ENCODE data around the gene LAMA3. TPM values are rescaled to one million over a fixed set of nuclear protein-coding genes. Genes with fewer than 3 reads are reported as not detected.

The LAMA3 gene
- total and polyA plus RNA-seq, 2 experiments from 2014 or later = 3.9 to 4.9 TPM

DNA sequence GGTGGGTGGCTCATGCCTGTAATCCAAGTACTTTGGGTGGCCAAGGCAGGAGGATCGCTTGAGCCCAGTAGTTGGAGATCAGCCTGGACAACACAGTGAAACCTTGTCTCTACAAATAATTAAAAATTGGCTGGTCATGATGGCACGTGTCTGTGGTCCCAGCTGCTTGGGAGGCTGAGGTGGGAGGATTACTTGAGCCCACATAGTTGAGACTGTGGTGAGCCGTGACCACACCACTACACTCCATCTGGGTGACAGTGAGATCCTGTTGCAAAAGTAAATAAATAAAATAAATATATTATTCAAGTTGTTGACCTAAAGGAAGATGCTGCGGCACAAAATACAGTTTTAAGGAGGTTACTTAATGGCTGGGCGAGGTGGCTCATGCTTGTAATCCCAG is 72.7 kb downstream of the LAMA3 start:
- Mint-ChIP-seq H3K9me3 (no peaks in the 10 kb centered on the region), H3K4me1 (peaks cover 6% of the 10 kb centered on the region; the same call in 2 of the 3 replicates), H3K27me3 (ENCODE audit: insufficient read depth, low read depth, poor library complexity) (peaks cover 3% of the 10 kb centered on the region), H3K36me3 (ENCODE audit: low read depth) (no peaks in the 10 kb centered on the region), H3K27ac (no peak overlapping the region), H3K4me3 (no peak overlapping the region)
- no peak overlapping the region for H3K4me2 ChIP-seq
- H3F3A ChIP-seq (replicated peaks; ENCODE audit: low read depth) = no peaks in the 10 kb centered on the region
- DNase-seq (ENCODE audit: low spot score) (no peak), ATAC-seq (no peak)
- H3K27me3 ChIP-seq (ENCODE audit: insufficient read depth) = no peaks in the 10 kb centered on the region
- no peak overlapping the region for H3K27ac ChIP-seq (ENCODE audit: low read depth)
- no peak for TF ChIP-seq CREB1 (CRISPR knock-in tag; IDR thresholded peaks at IDR 0.05; ENCODE audit: low read depth)
- no peak for TF ChIP-seq EZH2 (IDR thresholded peaks at IDR 0.05; ENCODE audit: low read depth, unreplicated experiment)
- TF ChIP-seq EZH2phosphoT487 (IDR thresholded peaks at IDR 0.05; ENCODE audit: unreplicated experiment) = no peak
- TF ChIP-seq, protein P1, sequence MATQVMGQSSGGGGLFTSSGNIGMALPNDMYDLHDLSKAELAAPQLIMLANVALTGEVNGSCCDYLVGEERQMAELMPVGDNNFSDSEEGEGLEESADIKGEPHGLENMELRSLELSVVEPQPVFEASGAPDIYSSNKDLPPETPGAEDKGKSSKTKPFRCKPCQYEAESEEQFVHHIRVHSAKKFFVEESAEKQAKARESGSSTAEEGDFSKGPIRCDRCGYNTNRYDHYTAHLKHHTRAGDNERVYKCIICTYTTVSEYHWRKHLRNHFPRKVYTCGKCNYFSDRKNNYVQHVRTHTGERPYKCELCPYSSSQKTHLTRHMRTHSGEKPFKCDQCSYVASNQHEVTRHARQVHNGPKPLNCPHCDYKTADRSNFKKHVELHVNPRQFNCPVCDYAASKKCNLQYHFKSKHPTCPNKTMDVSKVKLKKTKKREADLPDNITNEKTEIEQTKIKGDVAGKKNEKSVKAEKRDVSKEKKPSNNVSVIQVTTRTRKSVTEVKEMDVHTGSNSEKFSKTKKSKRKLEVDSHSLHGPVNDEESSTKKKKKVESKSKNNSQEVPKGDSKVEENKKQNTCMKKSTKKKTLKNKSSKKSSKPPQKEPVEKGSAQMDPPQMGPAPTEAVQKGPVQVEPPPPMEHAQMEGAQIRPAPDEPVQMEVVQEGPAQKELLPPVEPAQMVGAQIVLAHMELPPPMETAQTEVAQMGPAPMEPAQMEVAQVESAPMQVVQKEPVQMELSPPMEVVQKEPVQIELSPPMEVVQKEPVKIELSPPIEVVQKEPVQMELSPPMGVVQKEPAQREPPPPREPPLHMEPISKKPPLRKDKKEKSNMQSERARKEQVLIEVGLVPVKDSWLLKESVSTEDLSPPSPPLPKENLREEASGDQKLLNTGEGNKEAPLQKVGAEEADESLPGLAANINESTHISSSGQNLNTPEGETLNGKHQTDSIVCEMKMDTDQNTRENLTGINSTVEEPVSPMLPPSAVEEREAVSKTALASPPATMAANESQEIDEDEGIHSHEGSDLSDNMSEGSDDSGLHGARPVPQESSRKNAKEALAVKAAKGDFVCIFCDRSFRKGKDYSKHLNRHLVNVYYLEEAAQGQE (IDR thresholded peaks at IDR 0.05; ENCODE audit: unreplicated experiment) = no peak
- no peak for TF ChIP-seq POLR2AphosphoS5 (IDR thresholded peaks at IDR 0.05; ENCODE audit: low read depth)
- no peak for TF ChIP-seq STAT1 (IDR thresholded peaks at IDR 0.05; ENCODE audit: unreplicated experiment)
- no peak for TF ChIP-seq NANOG (IDR thresholded peaks at IDR 0.05; ENCODE audit: borderline replicate concordance)
- no peak for TF ChIP-seq JUNB (IDR thresholded peaks at IDR 0.05; ENCODE audit: unreplicated experiment)
- TF ChIP-seq, protein P2, sequence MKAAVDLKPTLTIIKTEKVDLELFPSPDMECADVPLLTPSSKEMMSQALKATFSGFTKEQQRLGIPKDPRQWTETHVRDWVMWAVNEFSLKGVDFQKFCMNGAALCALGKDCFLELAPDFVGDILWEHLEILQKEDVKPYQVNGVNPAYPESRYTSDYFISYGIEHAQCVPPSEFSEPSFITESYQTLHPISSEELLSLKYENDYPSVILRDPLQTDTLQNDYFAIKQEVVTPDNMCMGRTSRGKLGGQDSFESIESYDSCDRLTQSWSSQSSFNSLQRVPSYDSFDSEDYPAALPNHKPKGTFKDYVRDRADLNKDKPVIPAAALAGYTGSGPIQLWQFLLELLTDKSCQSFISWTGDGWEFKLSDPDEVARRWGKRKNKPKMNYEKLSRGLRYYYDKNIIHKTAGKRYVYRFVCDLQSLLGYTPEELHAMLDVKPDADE (IDR thresholded peaks at IDR 0.05) = no peak
- no peak for TF ChIP-seq ZNF331 (CRISPR knock-in tag; IDR thresholded peaks at IDR 0.05; ENCODE audit: low read depth)
- TF ChIP-seq ZNF114 (CRISPR knock-in tag; IDR thresholded peaks at IDR 0.05) = no peak
- TF ChIP-seq, protein P3, sequence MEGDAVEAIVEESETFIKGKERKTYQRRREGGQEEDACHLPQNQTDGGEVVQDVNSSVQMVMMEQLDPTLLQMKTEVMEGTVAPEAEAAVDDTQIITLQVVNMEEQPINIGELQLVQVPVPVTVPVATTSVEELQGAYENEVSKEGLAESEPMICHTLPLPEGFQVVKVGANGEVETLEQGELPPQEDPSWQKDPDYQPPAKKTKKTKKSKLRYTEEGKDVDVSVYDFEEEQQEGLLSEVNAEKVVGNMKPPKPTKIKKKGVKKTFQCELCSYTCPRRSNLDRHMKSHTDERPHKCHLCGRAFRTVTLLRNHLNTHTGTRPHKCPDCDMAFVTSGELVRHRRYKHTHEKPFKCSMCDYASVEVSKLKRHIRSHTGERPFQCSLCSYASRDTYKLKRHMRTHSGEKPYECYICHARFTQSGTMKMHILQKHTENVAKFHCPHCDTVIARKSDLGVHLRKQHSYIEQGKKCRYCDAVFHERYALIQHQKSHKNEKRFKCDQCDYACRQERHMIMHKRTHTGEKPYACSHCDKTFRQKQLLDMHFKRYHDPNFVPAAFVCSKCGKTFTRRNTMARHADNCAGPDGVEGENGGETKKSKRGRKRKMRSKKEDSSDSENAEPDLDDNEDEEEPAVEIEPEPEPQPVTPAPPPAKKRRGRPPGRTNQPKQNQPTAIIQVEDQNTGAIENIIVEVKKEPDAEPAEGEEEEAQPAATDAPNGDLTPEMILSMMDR (conservative IDR thresholded peaks at IDR 0.05; ENCODE audit: low read depth in 2 of 2) = no peak
- TF ChIP-seq, protein P4, sequence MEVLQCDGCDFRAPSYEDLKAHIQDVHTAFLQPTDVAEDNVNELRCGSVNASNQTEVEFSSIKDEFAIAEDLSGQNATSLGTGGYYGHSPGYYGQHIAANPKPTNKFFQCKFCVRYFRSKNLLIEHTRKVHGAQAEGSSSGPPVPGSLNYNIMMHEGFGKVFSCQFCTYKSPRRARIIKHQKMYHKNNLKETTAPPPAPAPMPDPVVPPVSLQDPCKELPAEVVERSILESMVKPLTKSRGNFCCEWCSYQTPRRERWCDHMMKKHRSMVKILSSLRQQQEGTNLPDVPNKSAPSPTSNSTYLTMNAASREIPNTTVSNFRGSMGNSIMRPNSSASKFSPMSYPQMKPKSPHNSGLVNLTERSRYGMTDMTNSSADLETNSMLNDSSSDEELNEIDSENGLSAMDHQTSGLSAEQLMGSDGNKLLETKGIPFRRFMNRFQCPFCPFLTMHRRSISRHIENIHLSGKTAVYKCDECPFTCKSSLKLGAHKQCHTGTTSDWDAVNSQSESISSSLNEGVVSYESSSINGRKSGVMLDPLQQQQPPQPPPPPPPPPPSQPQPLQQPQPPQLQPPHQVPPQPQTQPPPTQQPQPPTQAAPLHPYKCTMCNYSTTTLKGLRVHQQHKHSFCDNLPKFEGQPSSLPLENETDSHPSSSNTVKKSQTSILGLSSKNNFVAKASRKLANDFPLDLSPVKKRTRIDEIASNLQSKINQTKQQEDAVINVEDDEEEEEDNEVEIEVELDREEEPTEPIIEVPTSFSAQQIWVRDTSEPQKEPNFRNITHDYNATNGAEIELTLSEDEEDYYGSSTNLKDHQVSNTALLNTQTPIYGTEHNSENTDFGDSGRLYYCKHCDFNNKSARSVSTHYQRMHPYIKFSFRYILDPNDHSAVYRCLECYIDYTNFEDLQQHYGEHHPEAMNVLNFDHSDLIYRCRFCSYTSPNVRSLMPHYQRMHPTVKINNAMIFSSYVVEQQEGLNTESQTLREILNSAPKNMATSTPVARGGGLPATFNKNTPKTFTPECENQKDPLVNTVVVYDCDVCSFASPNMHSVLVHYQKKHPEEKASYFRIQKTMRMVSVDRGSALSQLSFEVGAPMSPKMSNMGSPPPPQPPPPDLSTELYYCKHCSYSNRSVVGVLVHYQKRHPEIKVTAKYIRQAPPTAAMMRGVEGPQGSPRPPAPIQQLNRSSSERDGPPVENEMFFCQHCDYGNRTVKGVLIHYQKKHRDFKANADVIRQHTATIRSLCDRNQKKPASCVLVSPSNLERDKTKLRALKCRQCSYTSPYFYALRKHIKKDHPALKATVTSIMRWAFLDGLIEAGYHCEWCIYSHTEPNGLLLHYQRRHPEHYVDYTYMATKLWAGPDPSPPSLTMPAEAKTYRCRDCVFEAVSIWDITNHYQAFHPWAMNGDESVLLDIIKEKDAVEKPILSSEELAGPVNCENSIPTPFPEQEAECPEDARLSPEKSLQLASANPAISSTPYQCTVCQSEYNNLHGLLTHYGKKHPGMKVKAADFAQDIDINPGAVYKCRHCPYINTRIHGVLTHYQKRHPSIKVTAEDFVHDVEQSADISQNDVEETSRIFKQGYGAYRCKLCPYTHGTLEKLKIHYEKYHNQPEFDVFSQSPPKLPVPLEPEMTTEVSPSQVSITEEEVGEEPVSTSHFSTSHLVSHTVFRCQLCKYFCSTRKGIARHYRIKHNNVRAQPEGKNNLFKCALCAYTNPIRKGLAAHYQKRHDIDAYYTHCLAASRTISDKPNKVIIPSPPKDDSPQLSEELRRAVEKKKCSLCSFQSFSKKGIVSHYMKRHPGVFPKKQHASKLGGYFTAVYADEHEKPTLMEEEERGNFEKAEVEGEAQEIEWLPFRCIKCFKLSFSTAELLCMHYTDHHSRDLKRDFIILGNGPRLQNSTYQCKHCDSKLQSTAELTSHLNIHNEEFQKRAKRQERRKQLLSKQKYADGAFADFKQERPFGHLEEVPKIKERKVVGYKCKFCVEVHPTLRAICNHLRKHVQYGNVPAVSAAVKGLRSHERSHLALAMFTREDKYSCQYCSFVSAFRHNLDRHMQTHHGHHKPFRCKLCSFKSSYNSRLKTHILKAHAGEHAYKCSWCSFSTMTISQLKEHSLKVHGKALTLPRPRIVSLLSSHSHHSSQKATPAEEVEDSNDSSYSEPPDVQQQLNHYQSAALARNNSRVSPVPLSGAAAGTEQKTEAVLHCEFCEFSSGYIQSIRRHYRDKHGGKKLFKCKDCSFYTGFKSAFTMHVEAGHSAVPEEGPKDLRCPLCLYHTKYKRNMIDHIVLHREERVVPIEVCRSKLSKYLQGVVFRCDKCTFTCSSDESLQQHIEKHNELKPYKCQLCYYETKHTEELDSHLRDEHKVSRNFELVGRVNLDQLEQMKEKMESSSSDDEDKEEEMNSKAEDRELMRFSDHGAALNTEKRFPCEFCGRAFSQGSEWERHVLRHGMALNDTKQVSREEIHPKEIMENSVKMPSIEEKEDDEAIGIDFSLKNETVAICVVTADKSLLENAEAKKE (CRISPR knock-in tag; IDR thresholded peaks at IDR 0.05) = no peak
- no peak overlapping the region for H3K4me3 ChIP-seq
- no peaks in the 10 kb centered on the region for H3K79me2 ChIP-seq (replicated peaks; ENCODE audit: insufficient read depth)
- no peaks in the 10 kb centered on the region for H3K36me3 ChIP-seq (ENCODE audit: insufficient read depth)
- 0 out of 2 replicates have a peak, but pooled peaks cover 3% of the 10 kb centered on the region for H3K9me2 ChIP-seq (ENCODE audit: insufficient read depth)
- no peak overlapping the region for H2AFZ ChIP-seq
- H4K20me1 ChIP-seq (replicated peaks; ENCODE audit: insufficient read depth) = no peaks in the 10 kb centered on the region
- no peaks in the 10 kb centered on the region for H3K4me1 ChIP-seq (ENCODE audit: insufficient read depth)
